OCI-M1 (cell line): ENCODE results near the gene SMARCC2.
A peak's percentile ranks its signal among the peaks of the same experiment; 100 is the strongest.
"Not testable (repeated sequence)": the region's sequence is repeated elsewhere in the genome, so short reads cannot be mapped to it uniquely, and the experiment has no call there.

Source experiments
- DNase-seq: peaks from one replicate; lab custom pipeline; 2025; lab: John Stamatoyannopoulos, UW

SMARCC2 gene

DNA sequence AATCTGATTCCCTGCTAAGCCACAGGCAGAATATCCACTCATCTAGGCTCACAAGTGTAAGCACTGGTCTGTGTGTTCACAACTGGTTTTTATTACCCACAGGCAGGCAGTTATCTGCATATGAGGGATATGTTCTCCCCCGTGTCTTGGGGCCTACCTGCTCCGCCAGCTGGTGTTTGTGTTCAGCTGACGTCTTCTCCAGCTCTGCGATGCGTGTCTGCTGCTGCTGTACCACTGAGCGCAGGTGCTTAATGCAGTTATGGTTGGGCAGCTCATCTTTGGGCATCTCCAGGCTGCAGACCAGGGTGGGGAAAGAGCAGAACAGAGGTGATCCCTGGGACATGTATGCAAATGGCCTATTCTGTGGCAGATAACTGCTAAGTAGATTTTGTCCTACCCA is 18.7 kb upstream of the SMARCC2 start:
- DNase-seq, result no peak

DNA sequence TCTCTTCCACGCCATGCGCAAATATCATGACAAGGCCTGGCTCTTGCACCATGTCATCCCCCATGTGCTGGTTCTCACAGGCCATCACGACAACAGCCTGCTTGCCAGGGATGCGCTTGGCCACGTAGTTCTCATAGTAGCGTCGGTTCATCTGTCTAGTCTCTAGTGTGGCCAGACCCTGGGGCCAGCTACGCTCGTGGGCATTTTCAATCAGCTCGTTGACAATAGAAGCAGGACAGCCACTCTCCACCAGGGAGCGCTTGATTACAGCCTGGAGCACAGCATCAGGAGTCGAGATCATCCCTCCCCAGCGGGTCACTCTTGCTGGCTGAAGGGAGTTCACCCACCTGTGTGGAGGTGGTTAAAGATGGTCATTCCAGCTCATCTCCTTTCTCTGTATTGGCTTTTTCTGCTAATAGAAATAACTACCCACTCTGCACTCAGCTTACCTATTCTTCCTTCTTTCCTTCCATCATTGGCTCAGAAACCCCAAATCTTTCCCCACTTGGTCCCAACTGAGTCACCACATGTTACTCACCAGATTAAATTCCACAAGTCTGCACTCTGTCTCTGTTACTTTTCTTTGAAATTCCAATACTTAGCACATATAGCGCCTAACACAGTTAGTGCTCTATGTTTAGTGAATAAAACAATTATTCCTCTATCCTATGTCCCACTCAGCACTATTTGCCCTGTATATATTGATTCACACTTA is 17.3 kb upstream of the SMARCC2 start:
- peak; percentile 48 for DNase-seq

DNA sequence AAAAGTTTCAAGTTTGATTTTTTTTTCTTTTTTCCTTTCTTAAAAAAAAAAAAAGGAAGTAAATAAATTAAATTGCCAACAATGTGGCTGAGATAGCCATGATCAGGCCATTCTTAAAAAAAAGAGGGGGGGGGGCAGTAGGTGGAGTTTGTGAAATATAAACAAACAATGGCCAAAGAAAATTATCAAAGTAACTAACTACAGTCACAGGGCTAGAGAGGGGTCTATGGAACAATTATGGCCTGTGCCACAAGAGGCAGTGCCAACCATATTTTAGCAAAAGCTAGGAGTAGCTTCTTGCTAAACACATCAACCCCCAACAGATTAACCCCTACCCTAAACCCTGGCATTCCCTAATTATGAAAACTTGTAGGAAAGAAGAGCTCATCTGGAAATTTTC is 16.2 kb upstream of the SMARCC2 start:
- peak; percentile 70 for DNase-seq

DNA sequence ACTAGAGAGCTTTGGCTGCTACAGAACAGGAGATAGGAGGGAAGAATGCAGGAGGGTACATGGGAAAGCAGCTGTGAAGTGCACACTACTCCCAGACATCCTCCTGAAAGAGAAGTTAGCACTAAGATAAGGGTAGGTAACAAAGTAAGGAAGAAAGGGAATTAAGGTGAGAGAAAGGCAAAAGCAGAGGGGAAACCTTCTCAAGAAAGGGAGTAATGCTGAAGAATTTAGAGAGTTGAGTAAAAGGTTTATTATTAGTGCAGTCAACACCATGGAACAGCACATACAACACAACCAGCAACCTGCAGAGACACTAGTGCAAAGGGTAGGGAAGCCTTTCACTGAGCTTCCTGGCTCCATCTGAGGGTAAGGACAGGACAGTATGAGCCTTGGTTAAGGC is 15.0 kb upstream of the SMARCC2 start:
- DNase-seq, result no peak

DNA sequence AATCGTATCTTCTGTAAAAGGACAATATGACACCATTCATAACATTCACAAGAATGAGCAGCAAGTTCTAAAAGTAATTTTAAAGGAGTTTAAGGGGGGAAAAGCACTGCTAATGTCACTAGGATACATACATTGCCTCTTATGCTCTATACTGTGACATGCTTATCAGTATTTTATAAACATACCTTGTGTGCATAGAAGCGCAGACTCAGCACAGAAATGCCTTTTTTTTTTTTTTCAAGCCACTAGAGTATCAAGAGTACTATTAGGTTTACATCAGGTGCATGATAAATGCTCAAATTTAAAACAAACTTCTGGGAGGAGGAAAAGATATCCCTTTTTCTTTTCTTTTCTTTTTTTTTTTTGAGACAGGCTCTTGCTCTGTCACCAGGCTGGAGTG is 13.6 kb upstream of the SMARCC2 start:
- DNase-seq, result no peak

DNA sequence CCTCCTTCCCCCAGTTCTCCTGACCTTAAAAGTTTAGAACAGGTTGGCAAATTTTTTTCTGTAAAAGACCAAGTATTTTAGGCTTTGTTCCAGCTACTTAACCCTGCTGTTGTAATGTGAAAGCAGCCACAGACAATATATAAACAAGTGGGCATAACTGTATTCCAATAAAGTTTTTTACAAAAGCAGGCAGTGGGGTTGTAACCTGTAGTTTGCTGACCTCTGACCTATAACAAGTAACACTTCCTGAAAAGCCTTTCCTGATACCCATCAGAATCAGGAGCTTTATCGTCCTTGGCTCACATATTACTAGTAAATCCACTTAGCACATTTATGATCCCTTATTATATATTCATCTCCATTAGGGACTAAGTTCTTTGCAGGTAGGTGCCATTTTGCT is 13.1 kb upstream of the SMARCC2 start:
- peak; percentile 25 for DNase-seq

DNA sequence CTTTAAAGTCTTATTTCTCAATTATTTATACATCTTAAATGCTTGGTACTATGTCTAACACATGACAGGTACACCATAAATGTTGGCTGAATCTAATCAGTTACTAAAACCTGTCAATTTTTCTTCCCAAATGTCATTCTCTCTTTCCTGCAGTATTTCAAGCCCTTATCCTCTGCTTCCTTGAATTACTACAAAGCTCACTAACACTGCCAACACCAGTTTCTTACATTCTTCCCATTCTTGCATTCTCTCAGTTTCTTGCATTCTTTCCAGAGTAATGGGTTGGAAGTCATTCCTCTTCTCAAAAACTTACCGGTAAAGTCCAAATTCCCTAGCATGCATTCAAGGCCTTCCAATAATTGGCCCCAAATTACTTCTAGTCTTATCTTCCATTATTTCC is 9.6 kb upstream of the SMARCC2 start:
- no peak for DNase-seq

DNA sequence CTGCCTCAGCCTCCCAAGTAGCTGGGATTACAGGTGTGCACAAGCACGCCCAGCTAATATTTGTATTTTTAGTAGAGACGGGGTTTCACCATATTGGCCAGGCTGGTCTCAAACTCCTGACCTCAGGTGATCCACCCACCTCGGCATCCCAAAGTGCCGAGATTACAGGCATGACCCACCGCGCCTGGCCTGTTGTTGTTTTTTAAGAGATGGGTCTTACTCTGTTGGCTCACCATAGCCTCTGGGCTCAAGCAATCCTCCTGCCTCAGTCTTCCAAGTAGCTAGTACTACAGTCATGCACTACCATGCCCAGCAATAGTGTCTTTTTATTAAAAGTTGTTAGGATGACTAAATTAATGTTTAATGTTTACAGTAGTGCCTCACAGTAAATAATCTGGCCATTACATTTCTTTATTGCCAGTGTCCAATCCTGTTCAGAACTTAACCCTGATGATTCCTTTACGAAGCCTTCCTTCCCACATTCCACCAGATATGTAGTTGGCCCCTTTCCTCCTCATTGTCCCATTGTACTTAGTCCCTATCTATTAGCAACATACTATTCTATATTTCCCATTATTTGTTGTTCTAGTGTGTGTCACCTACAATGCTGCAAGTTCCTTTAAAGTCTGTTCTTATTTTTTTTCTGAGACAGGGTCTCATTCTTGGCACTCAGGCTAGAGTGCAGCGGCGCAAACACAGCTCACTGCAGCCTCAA is 8.8 kb upstream of the SMARCC2 start:
- DNase-seq, result no peak

DNA sequence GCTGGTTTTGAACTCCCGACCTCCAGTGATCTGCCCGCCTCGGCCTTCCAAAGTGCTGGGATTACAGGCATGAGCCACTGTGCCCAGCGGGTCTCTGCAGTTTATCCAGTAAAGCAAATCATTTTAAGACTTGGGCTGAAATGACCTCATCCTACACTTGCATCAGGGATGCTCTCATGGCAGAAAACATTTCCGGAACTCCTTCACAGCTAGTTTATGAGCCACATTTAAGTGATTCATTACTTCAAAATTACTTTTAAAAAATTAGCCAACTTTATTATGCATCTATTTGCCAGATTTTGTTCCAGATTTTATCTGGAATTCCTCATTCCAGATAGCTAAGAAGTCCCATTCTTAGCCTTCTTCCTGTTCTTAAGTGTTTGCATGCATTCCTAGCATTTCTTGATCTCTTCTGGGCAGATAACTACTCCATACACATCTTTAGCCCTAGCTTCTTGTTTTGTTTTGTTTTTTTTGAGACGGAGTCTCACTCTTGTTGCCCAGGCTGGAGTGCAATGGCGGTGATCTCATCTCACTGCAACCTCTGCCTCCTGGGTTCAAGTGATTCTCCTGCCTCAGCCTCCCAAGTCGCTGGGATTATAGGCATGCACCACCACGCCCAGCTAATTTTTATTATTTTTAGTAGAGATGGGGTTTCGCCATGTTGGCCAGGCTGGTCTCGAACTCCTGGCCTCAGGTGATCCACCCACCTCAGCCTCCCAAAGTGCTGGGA is 7.7 kb upstream of the SMARCC2 start:
- DNase-seq, result not testable (repeated sequence)

DNA sequence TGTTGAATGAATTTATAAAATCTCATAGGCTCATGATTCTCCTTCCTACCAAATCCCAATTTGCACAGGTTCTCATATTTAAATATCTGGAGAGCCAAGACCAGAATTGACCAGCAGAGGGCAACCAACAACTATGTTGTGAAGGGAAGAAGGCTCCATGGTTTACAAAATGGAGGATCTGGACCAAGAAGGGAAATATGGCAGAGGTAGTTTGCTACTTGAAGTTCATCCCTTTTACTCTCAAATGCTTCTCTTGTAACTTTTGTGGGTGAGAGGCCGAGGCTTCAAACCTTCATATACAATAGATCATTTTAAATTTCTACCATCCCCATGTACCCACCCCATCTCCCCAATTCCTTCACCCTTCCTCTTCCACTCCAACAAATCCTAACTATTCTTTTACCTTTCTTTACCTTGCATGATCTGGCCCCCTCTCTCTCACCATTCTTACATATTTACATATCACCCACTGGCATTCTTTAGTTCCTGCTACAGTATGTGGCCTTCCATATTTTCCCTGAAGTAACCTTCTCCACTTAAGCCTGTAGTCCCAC is 3.8 kb upstream of the SMARCC2 start:
- peak; percentile 96 for DNase-seq

DNA sequence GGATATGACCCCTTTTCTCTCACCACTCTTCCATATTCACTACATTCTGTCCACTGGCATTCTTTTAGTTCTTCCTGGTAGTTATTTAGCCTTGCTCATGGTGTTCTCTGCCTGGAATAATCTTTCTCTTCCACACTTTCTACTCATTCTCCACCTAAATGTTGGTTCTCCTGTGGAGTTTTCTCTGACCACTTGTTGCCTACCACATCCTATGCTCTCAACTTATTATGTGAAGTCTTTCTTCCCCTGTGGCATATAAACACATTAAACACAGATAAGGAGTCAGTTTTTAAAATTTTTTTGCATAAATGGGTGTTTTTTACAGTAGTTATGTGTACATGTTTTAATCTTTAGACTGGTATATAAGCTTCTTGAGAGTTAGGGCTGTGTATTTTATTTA is 3.3 kb upstream of the SMARCC2 start:
- no peak for DNase-seq

DNA sequence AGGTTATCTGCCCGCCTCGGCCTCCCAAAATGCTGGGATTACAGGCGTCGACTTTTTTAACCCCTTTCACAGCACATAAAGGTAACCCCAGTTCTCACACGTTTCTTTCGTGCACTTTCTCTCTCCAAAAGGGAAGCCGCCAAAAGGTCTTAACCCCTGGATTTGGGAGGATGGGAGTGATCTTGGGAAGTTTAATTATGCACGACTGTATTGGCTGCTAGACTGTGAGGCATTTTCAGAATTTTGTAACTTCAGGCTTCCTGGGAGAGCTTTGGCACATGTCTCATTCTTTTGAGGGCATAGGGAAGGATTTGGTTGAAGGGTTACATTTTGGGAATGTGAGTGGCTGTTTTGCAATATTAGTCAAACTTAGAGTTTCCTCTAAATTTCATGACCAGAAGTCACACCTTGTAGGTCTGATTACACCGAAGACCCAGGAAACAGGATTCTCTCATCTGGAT is 1.4 kb upstream of the SMARCC2 start:
- DNase-seq, result peak; percentile 65

DNA sequence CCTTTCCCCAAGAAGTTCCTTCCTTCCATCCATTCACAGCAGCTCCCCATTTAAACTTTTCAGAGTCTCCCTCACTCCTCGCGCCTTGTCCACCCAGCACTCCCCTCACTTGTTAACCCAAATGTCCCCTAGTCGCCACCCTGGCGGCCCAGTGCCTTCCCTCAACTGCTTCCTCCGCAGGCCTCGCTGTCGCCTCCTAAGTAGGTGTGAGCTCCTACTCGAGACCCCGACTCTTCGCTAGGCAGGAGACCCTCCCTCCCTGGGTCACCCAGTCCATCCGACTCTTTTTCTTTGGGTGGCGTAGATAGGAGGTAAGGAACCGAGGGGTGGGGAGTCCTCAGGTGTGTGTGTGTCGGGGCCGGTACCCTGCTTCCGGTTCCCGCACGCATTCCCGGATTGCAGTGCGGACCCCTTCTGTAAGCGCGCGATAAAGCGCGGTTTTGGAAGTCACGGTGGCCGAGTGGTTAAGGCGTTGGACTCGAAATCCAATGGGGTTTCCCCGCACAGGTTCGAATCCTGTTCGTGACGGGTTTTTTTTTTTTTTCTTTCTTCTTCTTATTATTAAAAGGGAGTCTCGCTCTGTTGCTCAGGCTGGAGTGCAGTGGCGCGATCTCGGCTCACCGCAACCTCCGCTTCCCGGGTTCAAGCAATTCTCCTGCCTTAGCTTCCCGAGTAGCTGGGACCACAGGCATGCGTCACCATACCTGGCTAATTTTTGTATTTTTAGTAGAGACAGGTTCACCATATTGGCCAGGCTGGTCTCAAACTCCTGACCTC is 823 bp upstream of the SMARCC2 start:
- DNase-seq, result peak; percentile 96

DNA sequence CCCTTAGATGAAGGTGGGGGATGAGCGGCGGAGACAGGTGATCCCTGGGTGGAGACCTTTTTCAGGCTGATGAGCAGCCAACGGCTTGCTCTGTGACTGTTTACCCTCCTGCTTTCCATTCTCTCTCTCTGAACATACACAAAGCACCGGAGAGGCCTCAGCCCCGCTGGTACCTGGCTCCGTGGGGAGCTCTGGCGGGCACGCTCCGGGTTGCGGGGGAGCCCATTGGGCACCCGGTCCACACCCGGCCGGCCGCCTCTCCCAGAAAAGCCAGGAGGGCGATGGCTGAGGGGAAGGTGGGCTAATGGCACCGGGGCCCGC is 545 bp downstream of the SMARCC2 start:
- DNase-seq, result peak; percentile 32

DNA sequence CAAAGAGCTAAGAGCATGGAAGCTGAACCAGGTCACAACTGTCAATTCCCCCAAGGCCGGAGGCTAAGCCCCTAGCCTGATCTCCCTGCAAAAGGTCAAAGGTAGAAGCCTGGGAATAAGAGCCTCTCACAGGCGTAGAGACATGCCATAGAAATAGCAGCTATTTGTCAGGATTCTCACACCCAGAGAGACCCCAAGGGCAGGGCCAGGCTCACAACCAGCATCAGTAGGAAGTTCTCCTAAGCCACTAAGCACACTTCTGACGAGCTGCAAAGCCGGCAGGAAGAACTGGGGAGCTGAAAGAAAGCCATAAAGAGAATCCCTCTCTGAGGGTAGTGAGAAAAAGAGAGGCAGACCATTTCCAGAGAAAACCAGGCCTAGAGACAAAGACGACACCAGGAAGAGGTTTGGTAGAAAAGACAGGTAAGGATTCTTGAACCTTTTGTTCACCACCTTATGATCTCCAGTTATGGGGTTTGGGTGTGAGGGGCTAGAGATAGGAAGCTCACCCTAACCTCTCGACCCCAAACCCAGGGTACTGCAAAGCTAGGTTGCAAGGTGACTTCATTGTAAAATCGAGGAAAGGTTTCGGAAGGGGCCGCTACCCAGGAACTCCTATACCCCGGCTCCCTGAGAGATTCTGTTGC is 1.0 kb downstream of the SMARCC2 start:
- no peak for DNase-seq

DNA sequence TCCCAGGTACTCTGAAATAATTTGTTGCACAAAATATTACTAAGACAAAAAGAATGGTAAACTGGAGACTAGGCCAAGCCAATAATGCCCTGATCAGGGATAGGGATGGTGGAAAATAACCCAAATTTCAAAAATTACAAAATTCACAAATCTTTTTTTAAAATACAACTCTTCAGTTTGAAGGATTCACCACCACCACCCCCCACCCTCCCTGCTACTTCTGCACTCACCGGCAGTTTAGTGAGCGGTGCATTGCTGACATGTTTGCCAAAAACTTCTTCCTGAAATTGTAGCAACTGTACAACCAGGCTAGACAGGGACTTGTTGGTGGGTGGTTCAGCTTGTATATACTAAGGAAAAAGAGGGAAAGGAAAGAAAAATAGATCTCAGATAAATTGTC is 2.3 kb downstream of the SMARCC2 start:
- no peak for DNase-seq

DNA sequence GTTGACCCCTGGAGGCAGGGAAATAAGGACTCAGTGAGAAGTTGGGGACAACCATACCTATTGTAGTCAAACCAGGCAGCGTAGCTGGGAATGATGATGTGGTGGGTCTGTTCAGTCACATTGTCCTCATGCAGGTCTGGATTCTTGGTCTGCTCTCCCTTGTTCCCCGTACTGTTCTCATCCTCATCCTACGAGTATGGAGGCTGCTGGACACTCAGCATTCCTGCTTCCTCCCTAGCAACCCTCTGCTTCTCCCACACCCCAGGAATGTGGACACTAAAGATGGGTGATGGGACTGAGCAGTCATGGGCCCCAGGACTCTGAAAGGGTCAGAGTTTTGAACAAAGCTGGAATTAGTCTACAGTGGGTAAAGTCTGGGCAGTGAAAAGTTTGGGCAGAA is 10.9 kb downstream of the SMARCC2 start:
- no peak for DNase-seq

DNA sequence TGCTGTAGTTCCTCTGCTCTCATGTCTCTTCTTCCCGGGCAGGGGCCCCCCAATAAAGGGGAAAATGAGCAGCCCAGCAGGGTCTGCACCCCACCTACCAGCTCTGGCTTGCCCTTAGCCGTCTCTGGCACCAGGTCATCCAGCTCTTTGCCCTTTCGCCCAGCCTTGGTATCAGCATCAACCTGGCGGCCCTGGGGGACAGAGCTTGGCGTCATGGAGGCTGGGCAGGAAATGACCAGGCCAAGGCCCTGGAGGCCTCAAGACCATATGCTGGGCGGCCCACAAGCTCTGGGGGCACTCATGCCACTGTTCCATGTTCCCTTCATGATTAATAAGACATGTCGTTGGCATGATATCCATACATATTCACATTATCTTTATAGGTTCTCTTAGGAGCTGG is 16.4 kb downstream of the SMARCC2 start:
- no peak for DNase-seq

DNA sequence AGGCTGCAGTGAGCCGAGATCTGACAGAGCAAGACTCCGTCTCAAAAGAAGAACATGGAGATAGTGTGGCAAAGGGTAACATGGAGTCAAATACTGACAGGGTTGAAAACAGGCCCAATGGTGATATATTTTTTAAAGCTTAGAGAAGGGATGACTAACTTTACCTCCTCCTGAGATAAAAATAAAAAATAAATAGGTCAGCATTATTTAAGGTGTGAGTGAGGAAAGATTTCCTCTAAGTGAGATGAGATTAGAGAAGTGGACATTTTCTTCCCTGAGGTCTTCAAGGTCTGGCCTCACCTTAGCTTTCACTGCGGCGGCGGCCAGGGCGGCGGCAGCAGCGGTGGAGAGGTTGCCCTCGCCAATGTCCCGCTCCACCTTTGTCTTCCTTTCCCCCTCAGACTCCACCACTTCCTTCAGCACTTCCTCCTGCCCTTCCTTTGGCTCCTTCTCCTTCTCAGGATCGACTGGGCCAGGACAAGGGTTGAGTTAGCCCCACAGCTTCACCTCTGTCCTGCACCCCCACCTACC is 20.0 kb downstream of the SMARCC2 start:
- DNase-seq, result no peak

DNA sequence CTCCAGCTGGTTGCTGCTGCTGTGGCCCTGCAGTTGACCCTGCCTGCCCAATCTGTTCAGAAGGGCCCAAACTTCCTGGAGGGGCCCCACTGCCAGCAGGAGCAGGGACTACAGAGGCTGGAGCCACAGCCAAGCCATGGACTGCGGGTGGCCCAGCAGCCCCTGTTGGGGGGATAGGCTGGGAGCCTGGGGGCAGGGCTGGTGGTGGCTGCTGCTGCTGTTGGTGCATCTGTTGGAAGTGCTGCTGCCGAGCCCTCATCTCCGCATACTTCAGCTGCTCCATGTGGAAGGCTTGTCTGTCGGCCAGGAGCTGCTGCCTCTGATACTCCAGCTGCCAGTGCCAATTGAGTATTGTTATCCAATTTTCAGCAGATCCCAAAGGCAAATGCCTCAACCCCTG is 23.9 kb downstream of the SMARCC2 start:
- DNase-seq, result no peak

DNA sequence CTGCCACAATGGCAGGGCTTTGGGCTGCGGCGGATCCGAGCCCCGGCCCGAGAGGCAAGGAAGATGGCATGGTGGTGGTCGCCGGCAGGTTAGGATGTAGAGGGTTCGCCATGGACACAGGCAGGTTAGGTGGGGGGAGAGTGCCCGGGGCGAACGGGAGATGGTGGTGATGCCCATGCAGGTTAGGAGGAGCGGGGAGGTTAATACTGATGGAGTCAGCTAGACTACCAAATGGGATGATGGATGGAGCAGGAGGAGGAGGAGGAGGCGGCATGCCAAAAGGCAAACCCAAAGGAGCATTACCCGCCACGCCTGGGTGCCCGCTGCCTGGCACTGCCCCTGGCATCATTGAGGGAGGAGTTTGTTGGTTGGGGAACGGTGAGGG is 24.9 kb downstream of the SMARCC2 start:
- DNase-seq, result no peak
